DND-41 (cell line): Measurements from ENCODE around the gene RNASEH1.

Source experiments
- ATAC-seq: fragments of 200-7000 bp; cut with Tn5 transposase; 3 replicates; pipeline ENCODE4 v1.9.1; 2021; ENCODE audit warnings: low read depth; ENCODE audit not compliant: insufficient read depth
- DNase-seq: peaks from one replicate; pipeline ENCODE4 v3.0.0-alpha.2; 2020
- H2AFZ ChIP-seq: 2 replicates; pipeline ENCODE4 v1.6.0; 2012; ENCODE audit warnings: low read depth, low read length
- H3K27ac ChIP-seq: 2 replicates; pipeline ENCODE4 v1.5.1; 2012; ENCODE audit warnings: low read length, inconsistent platforms
- H3K27me3 ChIP-seq: fragments of 200-600 bp; sonication (generic); 2 replicates; pipeline ENCODE4 v1.6.0; 2012; ENCODE audit warnings: low read length, mild to moderate bottlenecking, inconsistent platforms; ENCODE audit not compliant: insufficient read depth, poor library complexity
- H3K36me3 ChIP-seq: 2 replicates; pipeline ENCODE4 v1.5.1; 2012; ENCODE audit warnings: low read length, inconsistent platforms; ENCODE audit not compliant: insufficient read depth
- H3K4me1 ChIP-seq: 2 replicates; pipeline ENCODE4 v1.5.1; 2012; ENCODE audit warnings: mild to moderate bottlenecking, low read length; ENCODE audit not compliant: insufficient read depth
- H3K4me2 ChIP-seq: 2 replicates; pipeline ENCODE4 v1.6.0; 2012; ENCODE audit warnings: mild to moderate bottlenecking, moderate library complexity, low read length, inconsistent platforms; ENCODE audit not compliant: insufficient read depth
- H3K4me3 ChIP-seq, 2 experiments: fragments of 200-600 bp in 1 of 2; shearing (Covaris generic) in 1 of 2; 2 replicates each; pipeline ENCODE4 v1.5.1; 2012 to 2016; ENCODE audit warnings: inconsistent platforms in 2 of 2, low read length in 2 of 2, mild to moderate bottlenecking in 2 of 2, low read depth in 1 of 2, moderate library complexity in 1 of 2
- H3K79me2 ChIP-seq: 2 replicates; pipeline ENCODE4 v1.6.0; 2012; ENCODE audit warnings: low read length, inconsistent platforms; ENCODE audit not compliant: insufficient read depth
- H3K9ac ChIP-seq: 2 replicates; pipeline ENCODE4 v1.6.0; 2012; ENCODE audit warnings: low read depth, mild to moderate bottlenecking, inconsistent platforms, low read length, moderate library complexity
- H3K9me3 ChIP-seq: 2 replicates; pipeline ENCODE4 v1.5.1; 2012; ENCODE audit warnings: low read length, moderate library complexity, mild to moderate bottlenecking, inconsistent platforms; ENCODE audit not compliant: insufficient read depth, severe bottlenecking
- H4K20me1 ChIP-seq: 2 replicates; pipeline ENCODE4 v1.6.0; 2012; ENCODE audit warnings: low read length; ENCODE audit not compliant: insufficient read depth
- CTCF ChIP-seq: IDR thresholded peaks from 2 replicates; pipeline ENCODE4 v1.5.1; 2012; ENCODE audit warnings: borderline replicate concordance, low read length, moderate library complexity, mild to moderate bottlenecking; ENCODE audit not compliant: poor library complexity, severe bottlenecking; ENCODE audit errors: extremely low read depth
- EZH2 ChIP-seq: IDR thresholded peaks from 3 replicates; pipeline ENCODE4 v1.6.1; 2012; ENCODE audit warnings: borderline replicate concordance, low read depth, mild to moderate bottlenecking, moderate library complexity, low read length, inconsistent platforms; ENCODE audit not compliant: severe bottlenecking

Gene RNASEH1

GRCh38 chr2:3602553-3603339 lies 44.6 kb upstream of the RNASEH1 start:
- no peak overlapping the region for H3K4me3 ChIP-seq
- ATAC-seq (no peak), DNase-seq (no peak)
- TF ChIP-seq CTCF, result no peak
- H3K4me2 ChIP-seq, result no peak overlapping the region
- no peaks in the 10 kb centered on the region for H3K36me3 ChIP-seq
- H3K9ac ChIP-seq, result no peak overlapping the region
- H3K79me2 ChIP-seq, result no peaks in the 10 kb centered on the region
- no peaks in the 10 kb centered on the region for H3K4me1 ChIP-seq
- H3K27ac ChIP-seq, result no peak overlapping the region
- H3K27me3 ChIP-seq, result no peaks in the 10 kb centered on the region
- no peaks in the 10 kb centered on the region for H3K9me3 ChIP-seq
- H4K20me1 ChIP-seq, result no peaks in the 10 kb centered on the region
- H2AFZ ChIP-seq, result no peak overlapping the region

GRCh38 chr2:3601561-3602271 lies 43.6 kb upstream of the RNASEH1 start:
- Histone ChIP-seq H3K9me3 (no peaks in the 10 kb centered on the region), H3K79me2 (no peaks in the 10 kb centered on the region), H3K4me3 (no peak overlapping the region), H3K4me2 (no peak overlapping the region), H4K20me1 (no peaks in the 10 kb centered on the region), H3K27ac (no peak overlapping the region), H3K9ac (no peak overlapping the region), H2AFZ (no peak overlapping the region), H3K36me3 (no peaks in the 10 kb centered on the region), H3K4me1 (no peaks in the 10 kb centered on the region), H3K27me3 (no peaks in the 10 kb centered on the region)
- no peak for TF ChIP-seq EZH2
- TF ChIP-seq CTCF, result no peak
- ATAC-seq, result no peak
- no peak for DNase-seq

GRCh38 chr2:3600256-3600855 lies 42.2 kb upstream of the RNASEH1 start:
- H3K4me2 ChIP-seq, result no peak overlapping the region
- DNase-seq, result no peak
- H3K9ac ChIP-seq, result no peak overlapping the region
- H3K9me3 ChIP-seq, result no peaks in the 10 kb centered on the region
- H3K4me1 ChIP-seq, result no peaks in the 10 kb centered on the region
- no peak; the same call in 2 of the 3 replicates for ATAC-seq
- H3K27me3 ChIP-seq, result no peaks in the 10 kb centered on the region
- TF ChIP-seq EZH2 (no peak), CTCF (no peak)
- H3K4me3 ChIP-seq, result no peak overlapping the region
- H4K20me1 ChIP-seq, result no peaks in the 10 kb centered on the region
- no peaks in the 10 kb centered on the region for H3K36me3 ChIP-seq
- H3K27ac ChIP-seq, result no peak overlapping the region
- H2AFZ ChIP-seq, result no peak overlapping the region
- no peaks in the 10 kb centered on the region for H3K79me2 ChIP-seq
